Right forelimb (tissue), 1 donor: ENCODE measurements around the gene CEP57.
"Not testable (repeated sequence)": the region's sequence is repeated elsewhere in the genome, so short reads cannot be mapped to it uniquely, and the experiment has no call there.

Experiments
- DNase-seq: peaks from one replicate; pipeline ENCODE4 v3.0.0-alpha.2; 2018

The CEP57 gene

DNA sequence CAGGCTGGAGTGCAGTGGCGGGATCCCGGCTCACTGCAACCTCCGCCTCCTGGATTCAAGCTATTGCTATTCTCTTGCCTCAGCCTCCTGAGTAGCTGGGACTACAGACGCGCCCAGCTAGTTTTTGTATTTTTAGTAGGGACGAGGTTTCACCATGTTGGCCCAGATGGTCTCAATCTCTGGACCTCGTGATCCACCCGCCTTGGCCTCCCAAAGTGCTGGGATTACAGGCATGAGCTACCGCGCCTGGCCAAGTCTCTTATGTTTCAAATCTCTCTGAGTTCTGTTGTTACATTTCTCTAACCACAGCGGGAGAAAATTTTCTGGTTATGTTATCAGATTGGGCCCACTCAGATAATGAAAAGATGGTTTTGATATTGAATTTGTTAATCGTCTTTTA, 10.1 kb downstream of the CEP57 start:
- DNase-seq, result no peak

DNA sequence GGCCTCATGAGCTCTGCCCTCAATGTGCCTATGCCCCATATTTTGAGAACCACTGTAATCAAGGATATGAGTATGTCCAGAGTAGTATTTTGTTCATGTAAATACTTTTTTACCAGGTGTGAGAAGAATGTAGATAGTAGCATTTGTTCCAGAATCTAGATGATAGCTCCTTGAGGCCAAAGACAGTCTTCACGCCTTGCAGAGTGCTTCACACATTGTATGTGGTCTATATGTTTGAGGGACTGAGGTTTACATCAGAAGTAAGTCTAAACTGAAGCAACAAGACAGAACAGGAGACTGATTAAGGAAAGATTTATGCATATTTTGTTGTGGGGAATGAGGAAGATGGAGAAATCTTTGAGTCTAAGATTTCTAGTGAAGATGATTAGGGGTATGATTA, 12.5 kb downstream of the CEP57 start:
- DNase-seq, result no peak

DNA sequence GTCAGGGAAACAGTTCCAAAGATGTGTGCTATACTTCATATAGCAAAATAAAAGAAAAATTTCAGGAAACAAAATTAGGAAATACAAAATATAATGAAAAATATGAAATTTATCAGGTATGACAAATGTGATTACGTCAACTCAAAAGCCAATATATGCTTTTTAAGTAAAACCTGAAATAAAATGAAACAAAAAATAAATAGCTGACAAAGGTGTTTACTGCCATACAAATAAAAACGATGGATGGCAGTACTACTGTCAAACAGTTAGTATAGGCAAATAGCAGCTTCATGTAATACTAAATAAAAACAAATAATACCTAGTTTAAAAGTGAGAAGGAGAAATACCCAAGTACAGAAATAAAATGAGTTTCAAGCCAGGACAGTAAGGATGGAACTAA, 13.7 kb downstream of the CEP57 start:
- no peak for DNase-seq

DNA sequence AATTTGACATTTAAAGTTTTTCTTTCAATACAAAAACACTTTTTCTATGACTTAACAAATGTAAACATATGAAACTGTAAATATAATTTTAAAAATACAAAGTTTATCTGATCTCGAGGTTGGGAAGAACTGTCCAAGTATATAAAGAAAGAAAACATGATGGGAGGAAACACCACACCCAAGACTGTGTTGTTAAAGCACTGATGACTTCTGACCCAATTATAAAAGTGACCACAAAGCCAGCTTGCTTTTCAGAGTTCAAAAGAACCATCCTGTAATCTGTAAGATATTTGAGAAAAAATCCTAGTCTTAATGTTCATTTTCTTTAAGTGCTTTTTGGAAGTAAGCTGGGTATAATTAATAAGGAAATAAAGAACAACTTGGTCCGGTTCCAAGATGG, 15.6 kb downstream of the CEP57 start:
- no peak for DNase-seq

DNA sequence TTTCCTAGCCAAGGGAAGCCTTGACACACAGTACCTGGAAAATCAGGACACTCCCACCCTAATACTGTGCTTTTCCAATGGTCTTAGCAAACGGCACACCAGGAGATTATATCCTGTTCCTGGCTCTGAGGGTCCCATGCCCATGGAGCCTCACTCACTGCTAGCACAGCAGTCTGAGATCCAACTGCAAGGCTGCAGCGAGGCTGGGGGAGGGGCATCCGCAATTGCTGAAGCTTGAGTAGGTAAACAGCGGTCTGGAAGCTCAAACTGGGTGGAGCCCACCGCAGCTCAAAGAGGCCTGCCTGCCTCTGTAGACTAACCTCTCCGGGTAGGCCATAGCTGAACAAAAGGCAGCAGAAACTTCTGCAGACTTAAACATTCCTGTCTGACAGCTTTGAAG, 16.2 kb downstream of the CEP57 start:
- not testable (repeated sequence) for DNase-seq

DNA sequence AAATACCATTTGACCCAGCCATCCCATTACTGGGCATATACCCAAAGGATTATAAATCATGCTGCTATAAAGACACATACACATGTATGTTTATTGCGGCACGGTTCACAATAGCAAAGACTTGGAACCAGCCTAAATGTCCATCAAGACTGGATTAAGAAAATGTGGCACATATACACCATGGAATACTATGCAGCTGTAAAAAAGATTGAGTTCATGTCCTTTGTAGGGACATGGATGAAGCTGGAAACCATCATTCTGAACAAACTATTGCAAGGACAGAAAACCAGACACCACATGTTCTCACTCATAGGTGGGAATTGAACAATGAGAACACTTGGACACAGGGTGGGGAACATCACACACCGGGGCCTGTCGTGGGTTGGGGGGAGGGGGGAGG, 20.8 kb downstream of the CEP57 start:
- DNase-seq, result not testable (repeated sequence)

DNA sequence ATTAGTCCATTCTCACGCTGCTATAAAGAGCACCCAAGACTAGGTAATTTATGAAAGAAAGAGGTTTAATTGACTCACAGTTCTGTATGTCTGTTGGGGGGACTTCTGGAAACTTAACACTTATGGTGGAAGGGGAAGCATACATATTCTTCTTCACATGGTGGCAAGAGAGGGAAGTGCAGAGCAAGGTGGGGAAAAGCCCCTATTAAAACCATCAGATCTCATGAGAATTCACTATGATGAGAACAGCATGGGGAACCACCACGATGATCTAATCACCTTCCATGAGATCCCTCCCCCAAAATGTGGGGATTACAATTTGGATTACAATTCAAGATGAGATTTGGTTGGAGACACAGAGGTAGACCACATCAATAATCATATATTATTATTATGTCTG, 25.7 kb downstream of the CEP57 start:
- no peak for DNase-seq

DNA sequence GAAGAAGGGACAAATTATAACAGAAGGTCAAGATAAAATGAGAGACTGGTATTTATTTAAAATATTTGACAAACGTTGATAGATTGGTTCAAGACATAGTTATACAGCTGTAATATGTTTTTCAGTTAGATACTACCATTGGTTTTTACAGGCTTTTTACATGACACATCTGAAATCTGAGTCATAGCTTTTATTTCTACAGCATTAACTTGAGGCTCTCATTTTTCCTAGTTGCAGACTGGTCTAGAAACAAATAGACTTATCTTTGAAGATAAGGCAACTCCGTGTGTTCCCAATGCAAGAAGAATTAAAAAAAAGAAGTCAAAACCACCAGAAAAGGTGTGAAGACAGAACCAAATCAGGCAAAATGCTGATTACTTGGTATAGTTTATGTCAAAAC, 31.3 kb downstream of the CEP57 start:
- no peak for DNase-seq

DNA sequence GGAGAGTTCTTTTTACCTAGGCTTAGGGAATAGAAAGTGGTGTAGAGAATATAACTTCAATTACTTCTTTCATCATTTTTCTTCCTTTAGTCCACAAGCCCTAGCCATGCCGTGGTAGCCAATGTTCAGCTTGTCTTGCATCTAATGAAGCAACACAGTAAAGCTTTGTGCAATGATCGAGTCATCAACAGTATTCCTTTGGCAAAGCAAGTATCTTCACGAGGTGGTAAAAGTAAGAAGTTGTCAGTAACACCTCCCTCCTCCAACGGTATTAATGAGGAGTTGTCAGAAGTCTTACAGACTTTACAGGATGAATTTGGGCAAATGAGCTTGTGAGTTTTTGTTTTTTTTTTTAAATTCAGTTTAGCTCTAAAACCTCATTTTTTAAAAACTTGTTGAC, 37.4 kb downstream of the CEP57 start:
- DNase-seq, result no peak

DNA sequence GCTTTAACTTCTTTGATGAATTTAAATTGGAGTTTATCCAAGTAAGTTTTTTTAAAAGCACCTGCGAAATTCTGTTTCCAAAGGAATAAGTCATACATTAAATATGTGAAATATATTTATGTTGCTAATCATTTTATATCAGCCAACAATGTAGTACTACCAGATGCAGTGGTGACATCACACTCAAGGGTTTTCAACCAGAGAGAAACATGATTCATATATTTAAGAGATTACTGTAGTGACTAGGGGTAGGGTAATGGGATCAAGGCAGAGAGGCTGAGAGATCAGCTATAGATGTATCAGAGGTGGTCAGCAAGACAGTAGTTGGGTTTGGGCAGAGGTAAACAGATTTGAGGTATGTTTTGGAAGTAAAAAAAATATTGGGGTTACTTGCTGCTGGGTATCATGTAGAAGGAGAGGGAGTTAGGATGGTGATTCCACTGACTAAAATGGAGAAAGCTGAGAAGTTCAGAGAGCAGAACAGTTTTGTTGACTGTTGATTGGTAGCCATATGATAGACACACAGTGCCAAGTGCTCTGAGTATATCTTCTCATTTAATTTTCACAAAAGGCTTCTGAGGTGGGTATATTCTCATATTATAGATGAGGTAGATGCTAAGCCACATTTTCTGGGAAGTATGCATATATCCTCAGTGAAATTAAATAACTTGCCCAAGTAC, 39.4 kb downstream of the CEP57 start:
- DNase-seq, result no peak

DNA sequence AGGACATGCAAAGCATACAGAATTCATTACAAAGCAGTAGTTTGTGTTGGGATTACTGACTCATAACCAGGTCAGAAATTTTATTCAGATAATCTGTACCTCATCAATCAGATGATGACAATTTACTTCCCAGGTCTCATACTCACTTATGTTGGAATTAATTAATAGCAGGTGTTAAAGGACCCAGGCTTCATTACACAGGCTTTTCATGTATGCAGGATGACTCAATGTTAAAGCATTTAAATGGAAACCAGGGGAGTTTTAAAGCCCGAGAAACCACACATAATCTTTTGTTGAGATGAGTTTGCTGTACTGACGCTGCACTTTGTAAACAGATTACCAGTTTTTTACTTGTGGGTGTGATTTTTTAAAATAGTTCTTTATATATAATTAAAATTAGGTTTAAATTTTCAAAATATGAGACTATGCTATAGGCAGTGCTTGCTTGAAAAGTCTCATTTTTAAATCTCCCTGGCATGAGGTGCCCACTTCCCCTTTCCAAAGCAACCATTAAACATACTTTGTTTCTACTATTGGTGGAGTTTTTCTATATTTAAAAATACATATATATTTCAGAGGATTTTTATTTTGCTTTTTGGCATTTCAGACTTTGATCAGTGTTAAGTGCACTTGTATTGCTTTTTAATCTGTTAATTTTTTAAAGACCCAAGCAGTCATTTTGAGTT, 41.0 kb downstream of the CEP57 start:
- no peak for DNase-seq

DNA sequence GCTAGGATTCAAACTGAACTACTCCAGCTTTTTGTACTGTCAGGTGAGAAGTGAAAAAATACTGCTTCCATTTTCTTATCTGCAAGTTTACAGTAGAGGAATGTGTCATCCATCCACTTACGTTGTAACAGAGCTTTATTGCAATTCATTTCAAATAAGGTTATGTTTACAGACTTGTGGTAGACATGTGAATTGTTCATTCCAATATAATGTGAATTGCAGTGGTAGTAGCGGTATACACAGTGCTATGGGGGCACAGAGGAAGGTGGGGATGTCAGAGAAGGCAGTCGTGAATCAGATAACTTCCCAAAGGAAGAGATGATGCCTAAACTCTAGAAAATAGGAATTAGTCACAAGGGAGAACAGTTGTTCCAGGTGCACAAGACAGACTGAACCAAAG, 42.5 kb downstream of the CEP57 start:
- no peak for DNase-seq

DNA sequence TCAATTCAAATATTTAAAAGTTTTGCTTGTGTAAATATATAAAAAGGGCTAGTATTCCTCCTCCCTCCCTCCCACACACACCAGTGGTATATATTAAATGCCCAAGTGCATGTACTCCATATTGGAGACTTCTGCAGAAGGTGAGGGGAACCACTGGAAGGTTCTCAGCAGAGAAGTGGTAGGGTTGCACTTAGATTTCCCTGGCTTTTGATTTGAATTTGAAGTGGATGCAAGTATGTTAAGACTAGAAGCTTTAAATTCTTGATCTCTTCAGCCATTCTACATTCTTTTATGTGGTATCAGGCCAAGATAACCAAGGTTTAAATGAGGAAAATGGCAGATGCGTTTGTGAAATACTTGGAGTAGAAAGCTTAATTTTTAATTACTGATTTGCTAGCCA, 43.1 kb downstream of the CEP57 start:
- DNase-seq, result no peak

DNA sequence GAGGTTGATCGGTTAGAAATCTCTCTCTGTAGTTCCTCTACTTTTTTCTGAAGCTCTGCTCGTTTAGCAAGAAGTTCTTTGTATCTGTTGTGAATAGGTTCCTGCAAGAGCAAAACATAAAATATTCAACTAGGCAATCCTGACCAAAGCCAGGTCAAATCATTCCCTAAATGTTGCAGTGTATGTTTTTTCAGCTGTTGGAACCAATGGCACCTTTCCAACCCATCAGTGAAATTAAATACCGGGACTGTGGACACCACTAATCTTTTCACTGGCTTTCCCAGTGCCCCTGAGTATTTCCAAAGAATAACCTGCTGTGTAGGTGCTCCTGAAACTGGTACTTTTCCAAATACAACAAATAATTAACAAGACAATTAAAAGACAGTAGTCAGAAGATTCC, 45.1 kb downstream of the CEP57 start:
- DNase-seq, result no peak

DNA sequence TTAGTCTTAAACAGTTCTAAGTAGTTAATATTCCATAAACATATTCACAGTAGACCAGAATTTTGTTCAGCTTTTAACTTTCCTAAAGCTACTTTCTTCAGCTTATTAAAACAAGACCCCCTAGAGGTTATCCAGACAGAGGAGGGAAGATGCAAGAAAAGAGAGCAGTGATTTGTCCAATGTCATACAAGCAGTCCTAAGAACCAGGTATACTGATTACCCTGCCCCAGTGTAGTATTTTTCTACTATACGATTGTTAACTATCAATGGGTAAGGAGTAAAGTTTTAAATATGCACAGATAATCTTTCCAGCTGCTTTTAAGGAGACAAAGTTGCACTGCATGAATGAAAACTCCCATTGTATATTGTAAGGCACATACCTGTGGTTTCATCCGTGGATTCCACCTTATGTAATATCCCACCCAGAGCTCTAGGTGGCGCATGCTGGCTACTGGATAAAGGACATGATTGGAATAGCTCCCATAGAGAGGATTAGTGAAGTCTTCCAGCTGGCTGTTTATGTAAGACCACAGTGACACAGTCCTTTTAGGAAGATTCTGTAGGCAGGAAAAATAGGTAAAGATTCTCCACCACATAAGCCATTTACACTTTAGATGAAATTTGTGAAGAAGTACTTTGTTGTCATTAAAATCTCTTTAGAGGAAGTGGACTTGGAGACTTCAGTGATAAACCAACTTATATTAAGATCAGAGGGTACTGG, 45.6 kb downstream of the CEP57 start:
- DNase-seq, result peak; percentile 52

DNA sequence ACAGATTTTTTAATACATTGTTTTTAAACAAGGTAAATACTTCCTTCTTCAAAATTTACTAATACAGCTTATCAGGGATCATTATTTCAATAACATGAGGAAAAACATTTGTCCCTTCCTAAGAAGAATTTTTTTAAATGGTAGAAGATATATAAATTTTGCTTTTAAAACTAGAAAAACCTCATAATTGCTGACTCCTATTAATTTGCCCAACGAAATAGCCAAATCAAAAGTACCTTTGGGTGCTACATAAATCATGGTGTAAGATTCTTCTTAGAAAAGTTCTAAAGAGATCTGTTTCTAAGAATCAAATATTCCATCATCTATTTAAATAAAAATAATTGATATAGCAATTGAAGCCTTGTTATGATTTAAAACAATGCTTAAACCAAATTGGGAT, 54.9 kb downstream of the CEP57 start:
- no peak for DNase-seq

DNA sequence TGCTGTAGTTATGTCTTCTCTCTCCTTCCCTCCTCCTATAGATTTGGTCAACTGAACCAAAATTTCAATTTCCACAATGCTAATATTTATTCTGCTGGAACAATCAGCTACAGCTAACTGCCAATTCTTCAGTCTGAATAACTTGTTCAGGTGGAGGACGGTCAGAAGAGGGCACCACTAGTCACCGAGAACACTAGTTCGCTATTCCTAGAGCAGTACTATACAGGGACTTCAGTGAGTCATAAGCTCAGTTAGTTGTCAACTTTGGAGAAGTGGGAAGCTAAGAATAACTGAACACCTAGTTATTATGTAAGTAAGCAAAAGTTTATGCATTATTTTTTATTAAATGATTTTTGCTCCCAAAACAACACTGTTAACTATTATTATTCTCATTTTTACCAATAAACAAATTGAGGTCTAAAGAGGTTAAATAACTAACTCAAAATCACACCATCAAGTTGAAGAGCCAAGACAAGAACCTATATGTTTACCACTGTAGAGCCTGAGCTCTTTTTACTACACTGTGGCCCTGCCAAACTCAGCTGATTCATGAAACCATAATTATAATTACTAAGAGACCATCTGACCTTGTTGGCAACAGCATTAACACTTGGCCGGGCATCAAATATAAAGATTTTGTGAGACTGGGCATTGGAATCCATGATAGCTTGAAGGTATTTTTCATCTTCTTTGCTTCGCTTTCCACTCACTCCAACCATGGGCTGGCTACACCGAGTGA, 59.0 kb downstream of the CEP57 start:
- DNase-seq, result no peak

DNA sequence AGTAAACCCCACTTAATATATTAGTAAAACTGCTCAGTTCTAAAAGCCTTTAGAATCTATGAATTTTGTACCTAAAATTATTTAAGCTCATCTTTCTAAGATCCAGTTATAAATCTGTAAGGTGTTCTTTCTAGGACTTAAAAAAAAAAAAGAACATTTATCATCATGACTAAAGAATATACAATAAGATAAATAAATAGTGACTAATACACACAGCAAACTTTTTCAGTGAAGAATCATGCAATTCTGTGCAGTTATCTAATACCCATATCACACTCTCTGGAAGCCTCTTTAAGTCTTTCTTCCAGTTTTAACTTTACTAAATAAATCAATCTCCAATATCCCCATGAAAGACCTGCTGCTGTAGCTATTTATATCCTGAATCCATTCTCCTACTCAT, 59.8 kb downstream of the CEP57 start:
- no peak for DNase-seq

DNA sequence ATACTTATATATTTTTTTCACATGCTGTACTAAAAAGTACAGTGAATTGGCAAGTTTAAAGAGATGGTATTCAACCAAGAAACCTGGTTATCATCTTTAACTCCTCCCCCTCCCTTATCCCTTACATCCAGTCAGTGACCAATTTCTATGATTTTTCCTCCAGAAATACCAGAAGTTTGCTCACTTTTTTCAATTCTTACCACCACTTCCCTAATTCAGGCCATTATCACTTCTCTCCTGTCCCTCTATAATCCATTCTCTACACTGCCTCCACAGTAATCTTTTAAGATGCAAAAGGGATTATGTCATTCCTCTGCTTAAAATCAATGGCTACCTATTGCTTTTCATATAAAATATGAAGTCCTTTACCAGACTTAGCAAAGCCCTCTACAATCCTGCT, 62.8 kb downstream of the CEP57 start:
- DNase-seq, result no peak

DNA sequence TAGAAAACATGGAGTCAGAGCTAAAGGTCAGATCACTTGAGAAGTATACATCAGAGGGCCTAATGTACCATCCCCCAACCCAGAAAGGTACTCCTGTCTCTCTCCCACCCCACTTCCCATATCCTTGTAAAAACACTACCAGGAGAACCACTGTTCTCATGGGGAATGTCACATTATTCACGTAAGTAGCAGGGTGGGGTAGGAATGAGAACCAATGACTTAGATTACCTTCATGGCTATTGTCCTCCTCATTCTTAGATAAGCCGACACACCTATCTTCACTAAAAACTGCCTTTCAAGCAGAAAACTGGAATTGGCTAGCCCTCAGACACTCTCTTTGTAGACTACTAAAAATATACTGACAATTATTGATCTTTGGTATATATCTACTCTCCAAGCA, 63.6 kb downstream of the CEP57 start:
- no peak for DNase-seq

DNA sequence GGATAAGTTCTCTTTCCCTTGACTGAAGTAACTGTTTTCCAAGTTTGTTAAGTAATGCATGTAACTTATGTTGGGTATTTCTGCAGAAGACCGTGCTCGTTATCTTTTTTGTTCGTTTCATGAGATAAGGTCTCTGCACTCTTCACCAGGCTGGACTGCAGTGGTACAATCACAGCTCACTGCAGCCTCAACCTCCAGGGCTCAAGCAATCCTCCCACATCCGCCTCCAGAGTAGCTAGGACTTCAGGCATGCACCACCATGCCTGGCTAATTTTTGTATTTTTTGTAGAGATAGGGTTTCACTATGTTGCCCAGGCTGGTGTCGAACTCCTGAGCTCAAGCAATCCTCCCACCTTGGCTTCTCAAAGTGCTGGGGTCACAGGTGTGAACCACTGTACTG, 64.1 kb downstream of the CEP57 start:
- not testable (repeated sequence) for DNase-seq

DNA sequence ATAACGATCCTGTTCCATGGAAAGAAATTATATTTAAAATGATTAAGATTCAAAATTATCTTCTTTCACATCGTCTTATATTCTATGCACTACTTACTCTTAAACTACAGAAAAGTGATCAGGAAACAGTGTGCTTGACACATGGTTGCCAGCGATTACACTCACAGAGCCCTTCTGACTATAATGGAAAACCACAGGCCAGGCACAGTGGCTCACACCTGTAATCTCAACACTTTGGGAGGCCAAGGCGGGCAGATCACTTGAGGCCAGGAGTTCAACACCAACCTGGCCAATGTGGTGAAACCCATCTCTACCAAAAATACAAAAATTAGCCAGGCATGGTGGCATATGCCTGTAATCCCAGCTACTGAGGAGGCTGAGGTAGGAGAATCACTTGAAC, 69.7 kb downstream of the CEP57 start:
- not testable (repeated sequence) for DNase-seq

DNA sequence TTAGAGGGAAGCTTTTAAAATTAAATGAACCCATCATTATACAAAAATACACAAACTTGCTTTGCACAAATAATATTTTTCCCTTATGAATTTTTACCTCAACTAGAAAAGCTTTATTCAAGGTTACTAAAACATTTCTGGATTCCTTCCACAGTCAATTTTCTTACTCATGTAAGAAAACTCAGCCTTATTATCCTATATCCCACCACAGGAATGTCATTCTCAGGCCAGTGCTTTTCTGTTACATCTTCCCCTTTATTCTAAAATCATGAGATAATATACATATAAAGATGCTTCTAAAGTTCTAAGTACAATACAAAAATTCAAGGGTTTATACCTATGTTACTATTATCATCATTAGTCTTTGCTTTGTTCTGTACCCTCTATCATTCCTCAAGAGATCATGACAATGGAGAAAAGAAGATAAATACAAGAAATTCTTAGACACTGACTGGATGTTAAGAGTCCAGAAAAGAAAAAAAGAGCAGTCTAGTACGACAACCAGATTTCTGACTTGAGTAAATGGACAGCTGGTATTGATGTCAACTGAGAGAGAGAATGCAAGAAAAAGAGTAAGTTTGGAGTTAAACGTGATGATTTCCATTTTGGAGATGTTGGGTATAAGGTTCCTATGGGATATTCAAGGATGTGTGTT, 73.3 kb downstream of the CEP57 start:
- no peak for DNase-seq
